MCF 10A (cell line): ENCODE results near the gene NAA16. TPM values are rescaled to one million over a fixed set of nuclear protein-coding genes. Genes with fewer than 3 reads are reported as not detected.
A peak's percentile ranks its signal among the peaks of the same experiment; 100 is the strongest.

Experiments
- BruUV-seq: library from RNA; stranded (reverse); fragments of 400-500 nt; replicated peaks from 2 replicates; lab custom pipeline; 2021; lab: Mats Ljungman, UMichigan
- CTCF ChIA-PET: fragments of 300-600 bp; sonication (Branson Sonifier 250); formaldehyde crosslinking; extraction: SDS; loops from one replicate; lab custom pipeline; 2021; ENCODE audit warnings: antibody characterized with exemption, inconsistent platforms; lab: Yijun Ruan, JAX
- POLR2A ChIA-PET: fragments of 300-600, 350-650 bp; sonication (Branson Sonifier 250); formaldehyde crosslinking; extraction: SDS; loops from one replicate; lab custom pipeline; 2020; ENCODE audit warnings: antibody characterized with exemption, inconsistent platforms; lab: Yijun Ruan, JAX
- DNase-seq: peaks from one replicate; pipeline ENCODE4 v3.0.0-alpha.2; 2018; ENCODE audit not compliant: unreplicated experiment
- H3K27ac Mint-ChIP-seq: one replicate; pipeline ENCODE4 v1.8.0; 2022; ENCODE audit warnings: mild to moderate bottlenecking, low read depth, mixed read lengths; ENCODE audit not compliant: unreplicated experiment
- H3K27me3 Mint-ChIP-seq: one replicate; pipeline ENCODE4 v1.8.0; 2022; ENCODE audit warnings: mixed read lengths; ENCODE audit not compliant: insufficient read depth, unreplicated experiment
- H3K36me3 Mint-ChIP-seq: one replicate; pipeline ENCODE4 v1.8.0; 2022; ENCODE audit warnings: mild to moderate bottlenecking, moderate library complexity, mixed read lengths; ENCODE audit not compliant: insufficient read depth, unreplicated experiment
- H3K4me1 Mint-ChIP-seq: one replicate; pipeline ENCODE4 v1.8.0; 2022; ENCODE audit warnings: mixed read lengths; ENCODE audit not compliant: insufficient read depth, unreplicated experiment
- H3K4me3 Mint-ChIP-seq: one replicate; pipeline ENCODE4 v1.8.0; 2022; ENCODE audit warnings: mild to moderate bottlenecking, moderate library complexity, mixed read lengths; ENCODE audit not compliant: unreplicated experiment
- H3K9me3 Mint-ChIP-seq: one replicate; pipeline ENCODE4 v1.8.0; 2022; ENCODE audit warnings: mixed read lengths; ENCODE audit not compliant: unreplicated experiment
- CTCF ChIP-seq: fragments of 200-600 bp; IDR thresholded peaks from one replicate; pipeline ENCODE4 v1.8.0; 2022; ENCODE audit warnings: antibody characterized with exemption, mild to moderate bottlenecking; ENCODE audit not compliant: unreplicated experiment
- intact Hi-C: fragments of 100-400 bp; cut with micrococcal nuclease; formaldehyde crosslinking; loops from 2 replicates; pipeline ENCODE4 v1.14.1; 2022
- total RNA-seq: library from RNA; stranded (reverse); gene quantifications from 2 replicates; pipeline ENCODE4 v1.2.3, GENCODE V29; 2022

The NAA16 gene
- total RNA-seq, 1 experiment from 2014 or later, result 13.8 TPM

DNA sequence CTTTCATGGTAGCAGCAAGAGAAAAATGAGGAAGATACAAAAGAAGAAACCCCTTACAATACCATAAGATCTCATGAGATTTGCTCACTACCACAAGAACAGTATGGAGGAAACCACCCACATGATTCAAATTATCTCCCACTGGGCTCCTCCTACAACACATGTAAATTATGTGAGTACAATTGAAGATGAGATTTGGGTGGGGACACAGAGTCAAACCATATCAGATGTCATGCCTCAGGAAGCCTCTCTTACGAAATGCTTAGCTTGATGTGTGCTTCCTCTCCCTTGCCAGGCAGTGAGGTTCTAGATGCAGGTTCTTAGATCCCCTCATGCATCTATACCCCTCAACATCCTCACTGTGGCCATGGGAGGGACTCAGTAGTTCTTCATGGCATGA lies 83.1 kb downstream of the NAA16 start:
- no peaks in the 10 kb centered on the region for H3K27me3 Mint-ChIP-seq
- H3K9me3 Mint-ChIP-seq, result no peaks in the 10 kb centered on the region
- no peaks in the 10 kb centered on the region for H3K4me1 Mint-ChIP-seq
- CTCF ChIA-PET, result interaction anchor here (0.6 to 0.7 kb wide), 3 partner anchors 19 to 1643 kb away, joined by 3 read pairs; no protein-coding TSS in a partner anchor
- no peak for TF ChIP-seq CTCF
- no peaks in the 10 kb centered on the region for H3K36me3 Mint-ChIP-seq
- POLR2A ChIA-PET, result no interaction called here
- no peak overlapping the region for H3K27ac Mint-ChIP-seq
- BruUV-seq, result no TSS peak
- H3K4me3 Mint-ChIP-seq, result no peak overlapping the region
- DNase-seq, result no peak
- intact Hi-C loops, result no loop called here

GRCh38 chr13:41398494-41399170 lies 87.6 kb downstream of the NAA16 start:
- no TSS peak for BruUV-seq
- POLR2A ChIA-PET, result no interaction called here
- intact Hi-C loops, result no loop called here

GRCh38 chr13:41401366-41401765 lies 90.3 kb downstream of the NAA16 start:
- no peak overlapping the region for H3K4me3 Mint-ChIP-seq
- H3K4me1 Mint-ChIP-seq, result no peaks in the 10 kb centered on the region
- no peaks in the 10 kb centered on the region for H3K9me3 Mint-ChIP-seq
- H3K36me3 Mint-ChIP-seq, result no peaks in the 10 kb centered on the region
- no TSS peak for BruUV-seq
- intact Hi-C loops, result no loop called here
- no peak for DNase-seq
- H3K27me3 Mint-ChIP-seq, result no peaks in the 10 kb centered on the region
- H3K27ac Mint-ChIP-seq, result no peak overlapping the region
- POLR2A ChIA-PET, result no interaction called here
- CTCF ChIA-PET, result no interaction called here
- no peak for TF ChIP-seq CTCF

More at GRCh38 chr13:41398494-41399170, 87.6 kb downstream of the NAA16 start:
- DNase-seq, result no peak
- Mint-ChIP-seq H3K9me3 (no peaks in the 10 kb centered on the region), H3K27me3 (no peaks in the 10 kb centered on the region), H3K4me1 (no peaks in the 10 kb centered on the region), H3K36me3 (no peaks in the 10 kb centered on the region), H3K4me3 (no peak overlapping the region), H3K27ac (no peak overlapping the region)
- no peak for TF ChIP-seq CTCF
- CTCF ChIA-PET, result no interaction called here

DNA sequence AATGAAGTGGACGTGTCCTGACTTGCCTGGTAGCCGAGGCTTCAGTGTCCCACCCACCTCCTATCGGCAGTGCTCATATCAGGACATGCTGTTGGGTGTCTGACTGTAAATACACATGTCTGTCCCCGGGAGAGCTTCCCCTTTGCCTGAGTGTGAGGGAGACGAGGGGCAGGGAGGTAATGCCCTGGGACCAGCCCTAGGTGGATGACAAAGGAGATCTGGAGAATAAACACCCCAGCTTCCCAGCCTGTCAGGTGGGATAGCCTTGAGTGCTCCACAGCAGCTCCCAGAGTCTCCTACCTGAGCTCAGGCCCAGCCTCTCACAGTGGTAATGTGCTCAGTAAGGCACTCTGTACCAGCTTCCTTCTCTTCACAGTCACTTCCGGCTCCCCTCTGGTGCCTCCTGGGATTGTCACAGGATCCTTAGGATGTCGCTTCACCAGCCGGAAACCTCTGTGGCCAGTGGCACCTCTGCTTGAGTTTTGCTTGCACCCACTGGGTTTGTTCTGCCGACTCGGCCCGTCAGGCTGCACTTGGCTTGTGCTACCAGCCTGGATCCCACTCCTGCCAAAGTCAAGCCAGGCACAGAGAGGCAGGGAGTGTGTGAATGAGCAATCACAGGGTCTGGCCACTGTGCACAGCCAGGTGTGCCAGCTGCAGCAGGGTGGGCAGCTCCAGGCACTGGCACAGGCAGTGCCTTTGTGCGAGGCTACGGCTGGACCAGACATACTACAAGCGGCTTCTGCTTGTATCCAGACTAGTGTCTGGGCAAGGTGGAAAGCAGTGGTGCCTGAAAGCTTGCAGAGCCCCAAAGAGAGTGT lies 91.8 kb downstream of the NAA16 start:
- BruUV-seq, result no TSS peak
- no peaks in the 10 kb centered on the region for H3K27me3 Mint-ChIP-seq
- no peaks in the 10 kb centered on the region for H3K4me1 Mint-ChIP-seq
- H3K27ac Mint-ChIP-seq, result peak overlapping the region; percentile 31
- no peaks in the 10 kb centered on the region for H3K9me3 Mint-ChIP-seq
- DNase-seq, result no peak
- TF ChIP-seq CTCF, result no peak
- H3K36me3 Mint-ChIP-seq, result no peaks in the 10 kb centered on the region
- ChIA-PET CTCF (interaction anchor here (0.6 to 1.0 kb wide), 3 partner anchors 18 to 304 kb away, joined by 3 read pairs; no protein-coding TSS in a partner anchor), POLR2A (interaction anchor here (0.5 to 0.7 kb wide), 2 partner anchors 16 to 249 kb away, joined by 3 to 4 read pairs; no protein-coding TSS in a partner anchor)
- no peak overlapping the region for H3K4me3 Mint-ChIP-seq
- intact Hi-C loops, result no loop called here
